Activated gamma-delta T cell treated with Interleukin-2 at 50 U/mL for 16 hours (primary cell): Measurements from ENCODE around the gene KLHL30.

ENCODE experiments used
- DNase-seq: peaks from one replicate; pipeline ENCODE4 v3.0.0-alpha.2; 2020

Gene KLHL30, protein sequence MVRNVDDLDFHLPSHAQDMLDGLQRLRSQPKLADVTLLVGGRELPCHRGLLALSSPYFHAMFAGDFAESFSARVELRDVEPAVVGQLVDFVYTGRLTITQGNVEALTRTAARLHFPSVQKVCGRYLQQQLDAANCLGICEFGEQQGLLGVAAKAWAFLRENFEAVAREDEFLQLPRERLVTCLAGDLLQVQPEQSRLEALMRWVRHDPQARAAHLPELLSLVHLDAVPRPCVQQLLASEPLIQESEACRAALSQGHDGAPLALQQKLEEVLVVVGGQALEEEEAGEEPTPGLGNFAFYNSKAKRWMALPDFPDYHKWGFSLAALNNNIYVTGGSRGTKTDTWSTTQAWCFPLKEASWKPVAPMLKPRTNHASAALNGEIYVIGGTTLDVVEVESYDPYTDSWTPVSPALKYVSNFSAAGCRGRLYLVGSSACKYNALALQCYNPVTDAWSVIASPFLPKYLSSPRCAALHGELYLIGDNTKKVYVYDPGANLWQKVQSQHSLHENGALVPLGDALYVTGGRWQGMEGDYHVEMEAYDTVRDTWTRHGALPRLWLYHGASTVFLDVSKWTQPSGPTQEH

GRCh38 chr2:238138331-238139195 lies at the start of gene KLHL30:
Gene KLHL30, plus strand, starts transcription at chr2:238138668. Its CDS starts 2,087 bp downstream, at chr2:238140755.
- DNase-seq: no peak

- no peak for DNase-seq
Measured at GRCh38 chr2:238090887-238091286, 47.6 kb upstream of the KLHL30 start.

DNA sequence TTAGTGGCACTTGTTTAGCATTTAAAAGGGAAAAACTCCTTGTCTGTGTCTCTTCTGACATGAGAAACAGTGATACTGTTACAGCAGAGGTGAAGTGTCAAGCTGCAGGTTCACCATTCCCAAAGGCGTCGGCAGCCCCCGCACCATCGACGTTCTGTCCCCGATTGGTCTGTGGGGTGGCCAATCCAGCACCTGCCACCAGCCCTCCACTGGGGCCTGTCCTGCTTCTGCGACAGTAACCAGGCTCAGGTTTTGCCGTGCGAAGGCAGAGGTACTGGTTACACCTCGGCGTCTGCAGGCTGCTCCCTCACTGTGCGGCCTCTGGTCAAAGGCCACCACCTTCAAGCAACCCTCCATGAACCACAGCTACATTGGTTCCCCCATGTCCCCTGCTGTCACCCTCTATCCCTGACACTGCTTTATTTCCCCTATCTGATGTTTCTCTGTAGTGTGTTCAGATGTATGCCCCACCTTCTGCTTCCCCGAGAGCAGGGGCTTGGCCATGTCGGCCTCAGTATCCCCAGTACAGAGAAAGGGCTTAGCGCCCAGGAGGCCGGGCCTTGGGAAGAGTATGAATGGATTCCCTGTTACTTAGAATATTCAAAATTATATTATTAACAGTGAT lies 46.9 kb upstream of the KLHL30 start:
- no peak for DNase-seq

- no peak for DNase-seq
Measured at GRCh38 chr2:238092486-238093035, 45.9 kb upstream of the KLHL30 start.

- DNase-seq: no peak
Measured at GRCh38 chr2:238093181-238094140, 45.0 kb upstream of the KLHL30 start.

DNA sequence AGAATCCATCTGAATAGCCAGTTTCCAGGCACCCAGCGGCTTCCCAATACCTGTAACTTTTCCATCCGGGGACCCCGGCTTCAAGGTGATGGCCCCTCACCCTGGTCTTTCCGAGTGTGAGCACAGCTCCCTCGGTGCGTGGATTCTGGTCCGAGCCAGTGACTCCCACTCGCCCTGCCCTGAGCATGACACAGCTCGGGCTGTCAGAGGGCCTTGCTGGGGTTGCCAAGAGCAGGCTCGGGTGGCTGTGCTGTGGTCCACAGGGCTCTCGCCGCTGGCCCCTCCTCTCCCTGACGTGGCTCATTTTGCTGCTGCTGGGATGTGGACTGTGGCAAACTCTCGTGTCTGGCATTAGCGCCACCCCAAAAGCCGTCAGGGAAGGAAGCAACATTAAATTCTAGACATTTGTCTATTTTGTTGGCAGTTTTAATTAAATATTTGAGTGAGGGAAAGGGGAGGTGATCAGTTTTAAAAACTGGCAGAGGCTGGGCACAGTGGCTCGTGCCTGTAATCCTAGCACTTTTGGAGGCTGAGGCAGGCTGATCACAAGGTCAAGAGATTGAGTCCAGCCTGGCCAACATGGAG lies 43.9 kb upstream of the KLHL30 start:
- DNase-seq: no peak

GRCh38 chr2:238095143-238095542 lies 43.3 kb upstream of the KLHL30 start:
- DNase-seq: no peak

- no peak for DNase-seq
Measured at GRCh38 chr2:238096311-238097011, 42.0 kb upstream of the KLHL30 start.

DNA sequence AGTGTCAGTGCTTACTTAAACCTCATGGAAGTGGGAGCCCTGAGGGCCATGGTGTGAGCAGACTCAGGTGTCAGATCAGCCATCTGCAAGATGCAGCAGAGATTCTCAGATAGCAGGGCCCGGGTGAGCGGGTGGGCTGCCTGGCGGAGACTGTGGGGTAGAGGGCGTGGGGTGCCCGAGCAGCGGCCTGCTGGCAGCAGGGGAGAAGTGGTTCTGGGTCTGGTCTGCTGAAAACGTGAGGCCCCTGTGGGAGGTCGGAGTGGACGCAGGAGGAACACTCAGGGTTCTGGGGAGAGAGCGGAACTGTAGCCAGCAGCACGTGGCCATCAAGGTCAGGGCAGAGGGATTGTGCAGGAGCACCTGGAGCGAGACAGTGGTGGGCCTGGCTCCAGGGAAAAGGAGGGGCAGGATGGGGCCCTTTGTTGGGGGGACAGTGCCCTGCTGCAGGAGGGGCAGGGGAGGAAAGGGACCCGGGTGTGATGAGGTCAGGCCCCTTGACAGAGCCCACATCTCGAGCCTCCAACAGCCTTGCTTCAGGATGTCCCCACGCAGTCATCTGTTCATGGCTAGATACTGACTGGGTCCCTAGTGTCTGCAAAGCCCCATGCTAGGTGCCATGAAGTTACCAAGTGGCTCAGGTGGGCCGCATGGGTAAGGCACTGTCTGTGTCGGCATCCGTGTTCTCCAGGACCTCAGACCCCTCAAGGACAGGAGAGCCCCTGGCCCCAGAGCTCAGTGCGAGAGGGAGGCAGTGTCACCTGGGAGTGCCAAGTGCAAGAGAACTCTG lies 41.1 kb upstream of the KLHL30 start:
- DNase-seq: no peak

- DNase-seq: no peak
Measured at GRCh38 chr2:238097988-238098871, 40.2 kb upstream of the KLHL30 start.

- DNase-seq: no peak
Measured at GRCh38 chr2:238098901-238099713, 39.4 kb upstream of the KLHL30 start.

DNA sequence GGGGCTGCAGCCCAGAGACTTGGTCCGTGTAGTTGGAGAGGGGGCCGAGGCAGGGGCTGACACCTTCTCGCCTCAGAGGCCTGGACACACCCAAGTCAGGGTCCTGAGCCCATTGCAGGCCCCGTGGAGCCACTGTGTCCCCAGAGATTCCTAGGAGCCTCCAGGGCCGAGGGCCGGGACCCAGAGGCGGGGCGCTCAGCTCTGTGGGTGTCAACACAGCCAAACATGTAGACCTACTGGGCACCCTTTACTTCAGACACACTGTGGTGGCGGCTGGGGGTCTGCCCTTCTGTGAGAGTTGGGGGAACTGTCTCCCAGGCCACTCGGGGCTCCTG lies 38.8 kb upstream of the KLHL30 start:
- DNase-seq: no peak

- no peak for DNase-seq
Measured at GRCh38 chr2:238100049-238100820, 38.2 kb upstream of the KLHL30 start, which contains the start of gene ESPNL. Gene ESPNL, plus strand, starts transcription at chr2:238100340. Its CDS starts 80 bp downstream, at chr2:238100420.

- DNase-seq: no peak
Measured at GRCh38 chr2:238100821-238101771, 37.4 kb upstream of the KLHL30 start.
